Lung microvascular endothelial cell (primary cell): Measurements from ENCODE around the gene DMPK. TPM values are rescaled to one million over a fixed set of nuclear protein-coding genes. Genes with fewer than 3 reads are reported as not detected.
A peak's percentile ranks its signal among the peaks of the same experiment; 100 is the strongest.
"Not testable (repeated sequence)": the region's sequence is repeated elsewhere in the genome, so short reads cannot be mapped to it uniquely, and the experiment has no call there.

Experiments
- DNase-seq, 2 donors: peaks; one replicate each; pipeline versions ENCODE4 v3.0.0 to v3.0.0-alpha.2; 2010; ENCODE audit warnings: low read depth in 2 of 2
- total RNA-seq: library from RNA; depleted of rRNA; stranded (reverse); fragments of >200 nt; gene quantifications from 2 replicates; pipeline ENCODE4 v1.2.1, GENCODE V29; 2014

Gene DMPK
- total RNA-seq, 1 donor from 2014 or later: 7.7 TPM

- peak; percentile 99 to 100 for DNase-seq
Observed at GRCh38 chr19:45768984-45769782, 13.1 kb downstream of the DMPK start, which contains the start of gene SIX5. TSS of gene SIX5 (minus strand) at chr19:45769252. CDS start at chr19:45768844, 408 bp downstream.

DNA sequence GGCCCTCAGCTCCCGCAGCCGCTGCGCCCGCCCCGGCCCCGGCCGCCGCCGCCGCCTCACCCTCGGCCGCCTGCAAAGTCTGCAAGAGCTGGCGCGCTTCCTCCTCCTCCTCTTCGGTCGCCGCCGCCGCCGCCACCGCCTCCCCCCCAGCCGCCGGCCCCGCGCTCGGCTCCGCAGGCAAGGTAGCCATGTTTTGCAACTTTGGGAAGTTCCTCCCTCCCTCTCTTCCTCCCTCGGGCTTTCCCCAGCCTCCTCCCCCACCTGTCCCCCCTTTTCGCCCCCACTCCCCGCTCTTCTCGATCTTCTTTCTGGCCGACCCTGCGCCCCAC lies 13.7 kb downstream of the DMPK start:
- peak in 1 of 2 donors; percentile 53 for DNase-seq

GRCh38 chr19:45767881-45768654 lies 14.2 kb downstream of the DMPK start:
- peak; percentile 72 to 76 for DNase-seq

GRCh38 chr19:45767410-45767880 lies 14.8 kb downstream of the DMPK start:
- peak; percentile 58 to 61 for DNase-seq

DNA sequence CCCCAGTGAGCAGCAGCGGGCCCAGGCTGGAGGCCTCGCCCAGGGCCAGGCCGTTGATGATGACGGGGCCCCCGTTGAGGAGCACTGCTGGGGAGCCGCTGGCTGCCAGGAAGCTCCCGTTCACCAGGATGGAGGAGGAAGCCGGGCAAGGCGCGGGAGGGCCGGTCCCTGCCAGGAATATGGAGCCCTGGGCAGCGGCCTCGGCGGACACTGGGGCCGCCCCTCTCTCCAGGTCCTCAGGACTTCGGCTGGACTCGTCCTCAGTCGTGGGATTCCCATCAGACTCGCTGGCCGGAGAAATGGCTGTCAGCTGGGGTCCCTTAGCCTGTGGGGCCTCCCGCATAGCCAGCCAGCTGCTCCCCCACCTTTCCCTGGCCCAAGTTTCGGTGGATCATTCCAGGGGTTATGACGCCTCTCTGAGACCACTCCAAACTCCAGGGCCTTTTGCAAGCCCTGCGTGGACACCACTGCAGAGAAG lies 15.4 kb downstream of the DMPK start:
- DNase-seq: peak in 1 of 2 donors; percentile 30

GRCh38 chr19:45766296-45766868 lies 15.9 kb downstream of the DMPK start:
- no peak for DNase-seq

DNA sequence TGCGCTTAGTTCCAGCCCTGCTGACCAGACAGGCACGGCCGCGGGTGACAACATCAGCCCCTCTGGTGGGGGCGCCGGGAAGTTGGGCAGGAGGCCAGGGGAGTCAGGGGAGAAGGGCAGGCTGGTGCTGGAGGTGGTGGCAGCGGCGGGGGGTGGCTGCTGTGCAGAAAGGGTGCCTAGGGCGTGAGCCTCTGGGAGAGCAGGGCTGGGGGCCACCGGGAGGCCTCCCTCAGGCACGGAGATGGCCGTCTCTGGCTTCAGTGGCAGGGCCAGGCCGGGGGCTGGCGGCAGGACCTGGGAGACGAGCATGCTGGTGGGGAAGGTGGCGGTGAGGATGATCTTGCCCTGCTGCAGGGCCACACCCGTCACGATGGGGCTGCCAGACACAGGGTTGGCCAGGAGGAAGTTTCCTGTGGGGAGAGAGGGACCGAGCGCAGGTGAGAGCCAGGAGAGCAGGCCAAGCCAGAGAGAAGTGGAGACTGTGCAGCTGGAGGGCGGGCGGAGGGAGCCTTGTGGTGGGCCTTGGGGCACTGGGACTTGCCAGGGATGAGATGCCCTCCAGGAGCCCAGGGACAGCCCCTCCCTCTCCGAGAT lies 16.5 kb downstream of the DMPK start:
- DNase-seq: no peak

DNA sequence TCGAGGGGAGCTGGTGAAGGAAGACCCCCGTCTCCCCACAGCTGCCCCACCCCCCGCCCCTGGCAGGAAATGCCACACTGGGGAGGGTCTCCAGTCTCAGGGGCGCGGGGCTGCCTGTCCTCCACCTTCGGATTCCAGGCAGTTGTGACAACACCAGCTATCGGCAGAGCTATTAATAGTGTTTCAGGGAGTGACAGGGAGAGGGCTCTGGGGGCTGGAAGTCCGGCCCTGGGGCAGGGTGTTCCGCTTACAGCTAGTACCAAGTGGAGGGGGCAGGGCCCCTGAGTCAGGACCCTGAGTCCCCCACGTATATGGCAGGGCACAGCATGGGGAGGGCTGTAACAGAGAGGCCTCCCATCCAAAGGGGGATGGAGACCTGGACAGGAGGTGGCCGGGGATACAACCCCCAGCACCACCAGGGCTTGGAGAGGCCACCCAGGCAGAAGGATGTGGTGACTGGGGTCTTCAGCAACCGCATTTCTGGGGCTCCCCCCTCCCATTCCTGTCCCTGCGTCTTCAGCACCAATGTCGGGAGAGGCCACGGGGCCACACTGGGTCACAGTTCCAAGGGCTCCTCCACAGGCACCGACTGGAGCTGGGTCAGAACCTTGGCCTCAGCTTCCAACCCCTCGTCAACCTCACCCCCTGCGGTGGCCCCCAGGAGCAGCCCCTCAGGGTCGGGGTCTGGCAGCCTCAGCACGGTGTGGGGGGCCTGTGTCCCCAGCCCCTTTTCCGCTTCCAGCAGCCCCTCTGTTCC lies 17.2 kb downstream of the DMPK start:
- DNase-seq: no peak

- no peak for DNase-seq
Observed at GRCh38 chr19:45764475-45764874, 17.8 kb downstream of the DMPK start.

DNA sequence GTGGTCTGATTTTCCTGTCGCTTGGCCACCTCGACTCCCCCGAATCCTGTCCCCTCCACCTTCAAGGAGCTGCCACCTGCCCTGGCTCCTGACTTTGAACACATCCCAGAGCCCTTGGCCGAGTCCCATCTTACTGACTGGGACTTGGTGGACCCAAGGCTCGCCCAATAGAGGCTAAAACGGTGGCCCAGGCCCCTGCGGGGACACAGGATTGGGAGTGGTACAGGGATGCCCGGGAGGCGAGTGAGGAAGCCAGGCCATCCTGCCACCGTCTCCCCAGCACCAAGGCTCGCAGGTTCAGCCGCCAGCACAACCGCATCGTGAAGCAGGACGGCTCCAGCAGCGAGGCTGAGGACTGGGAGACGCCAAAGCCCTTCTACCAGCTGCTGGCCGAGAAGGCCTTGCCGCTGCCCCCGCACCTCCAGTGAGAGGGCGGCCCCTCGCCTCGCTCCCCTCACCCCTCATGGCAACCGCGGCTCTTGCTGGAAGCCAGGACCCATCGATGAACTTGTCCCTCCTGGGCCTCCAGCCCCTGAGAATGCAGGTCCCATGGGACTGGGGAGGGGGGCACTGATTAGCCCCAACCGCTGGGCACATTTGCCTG lies 18.5 kb downstream of the DMPK start:
- no peak for DNase-seq

DNA sequence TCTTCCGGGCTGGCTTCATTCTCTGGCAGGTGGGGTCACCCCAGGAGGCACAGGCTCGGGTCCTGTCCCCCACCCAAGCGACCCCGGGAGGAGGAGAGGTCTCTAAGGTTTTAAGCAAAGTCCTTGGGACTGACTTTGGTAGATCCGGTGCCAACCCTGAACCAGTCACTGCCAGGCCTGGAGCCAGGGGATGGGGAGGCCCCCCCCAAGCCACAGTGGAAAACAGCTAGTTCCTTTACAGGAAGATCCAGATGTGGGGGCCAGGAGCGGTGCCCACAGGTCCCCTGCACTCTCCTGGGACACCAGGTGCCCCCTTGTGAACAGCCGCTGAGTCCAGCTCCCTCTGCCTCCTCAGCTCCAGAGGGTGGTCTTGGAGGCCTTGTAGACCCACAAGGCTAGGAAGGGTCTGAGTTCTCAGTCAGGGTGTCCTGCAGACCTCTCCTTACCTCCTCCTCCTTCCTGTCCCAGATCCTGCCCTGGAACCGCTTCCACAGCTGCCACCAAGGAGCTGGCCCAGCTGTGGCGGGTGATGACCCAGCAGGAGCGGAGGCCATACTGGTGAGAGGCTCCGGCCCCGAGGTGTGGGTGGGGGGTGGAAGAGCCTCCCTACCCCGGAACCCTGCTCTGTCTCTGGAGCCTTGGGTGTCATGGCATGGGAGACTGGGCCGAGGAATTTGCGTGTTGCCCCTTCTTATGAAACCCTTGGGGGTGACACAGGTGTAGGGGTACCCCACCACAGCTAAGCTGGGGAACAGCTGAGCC lies 19.2 kb downstream of the DMPK start:
- DNase-seq: no peak

DNA sequence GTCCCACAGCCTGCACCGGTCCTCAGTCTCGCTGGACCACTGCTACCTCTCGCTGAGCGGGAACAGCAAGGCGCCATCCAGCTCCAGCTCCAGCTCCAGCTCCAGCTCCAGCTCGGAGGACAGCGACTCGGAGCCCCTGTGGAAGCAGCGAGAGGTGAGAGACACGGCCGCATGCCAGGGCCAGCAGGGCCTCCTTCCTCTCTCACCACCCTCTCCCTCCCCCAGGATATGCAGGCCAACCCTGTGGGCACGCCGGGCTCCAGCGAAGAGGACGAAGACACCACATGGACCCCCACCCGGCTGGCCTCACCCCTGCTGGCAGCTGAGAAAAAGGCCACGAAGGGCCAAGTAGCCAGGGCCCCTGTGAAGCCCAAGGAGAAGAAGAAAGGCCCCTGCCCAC lies 20.6 kb downstream of the DMPK start:
- DNase-seq: no peak

- DNase-seq: no peak
Observed at GRCh38 chr19:45758921-45759320, 23.4 kb downstream of the DMPK start.

DNA sequence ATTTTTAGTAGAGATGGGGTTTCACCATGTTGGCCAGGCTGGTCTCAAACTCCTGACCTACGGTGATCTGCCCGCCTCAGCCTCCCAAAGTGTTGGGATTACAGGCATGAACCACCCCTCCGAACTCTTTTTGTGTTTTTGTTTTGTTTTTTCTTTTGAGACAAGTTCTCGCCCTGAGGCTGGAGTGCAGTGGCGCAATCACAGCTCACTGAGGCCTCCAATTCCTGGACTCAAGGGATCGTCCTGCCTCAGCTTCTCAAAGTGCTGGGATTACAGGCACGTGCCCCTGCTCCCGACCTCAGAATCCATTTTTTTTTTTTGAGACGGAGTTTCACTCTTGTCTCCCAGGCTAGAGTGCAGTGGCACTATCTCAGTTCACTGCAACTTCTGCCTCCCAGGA lies 24.6 kb downstream of the DMPK start:
- DNase-seq: no peak

GRCh38 chr19:45754323-45754722 lies 28.0 kb downstream of the DMPK start:
- DNase-seq: no peak

GRCh38 chr19:45753548-45753947 lies 28.7 kb downstream of the DMPK start:
- DNase-seq: no peak

GRCh38 chr19:45752639-45753038 lies 29.7 kb downstream of the DMPK start:
- no peak for DNase-seq

DNA sequence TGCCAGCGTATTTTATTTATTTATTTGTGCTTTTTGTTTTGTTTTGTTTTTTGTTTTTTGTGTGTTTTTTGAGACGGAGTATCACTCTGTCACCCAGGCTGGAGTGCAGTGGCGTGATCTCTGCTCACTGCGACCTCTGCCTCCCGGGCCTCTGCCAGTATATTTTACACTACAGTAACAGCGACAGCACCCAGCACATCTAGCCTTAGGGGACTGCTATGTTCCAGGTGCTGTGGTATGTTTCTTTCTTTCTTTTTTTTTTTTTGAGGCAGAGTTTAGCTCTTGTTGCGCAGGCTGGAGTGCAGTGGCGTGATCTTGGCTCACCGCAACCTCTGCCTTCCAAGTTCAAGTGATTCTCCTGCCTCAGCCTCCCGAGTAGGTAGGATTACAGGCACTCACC lies 30.8 kb downstream of the DMPK start:
- not testable (repeated sequence) for DNase-seq

DNA sequence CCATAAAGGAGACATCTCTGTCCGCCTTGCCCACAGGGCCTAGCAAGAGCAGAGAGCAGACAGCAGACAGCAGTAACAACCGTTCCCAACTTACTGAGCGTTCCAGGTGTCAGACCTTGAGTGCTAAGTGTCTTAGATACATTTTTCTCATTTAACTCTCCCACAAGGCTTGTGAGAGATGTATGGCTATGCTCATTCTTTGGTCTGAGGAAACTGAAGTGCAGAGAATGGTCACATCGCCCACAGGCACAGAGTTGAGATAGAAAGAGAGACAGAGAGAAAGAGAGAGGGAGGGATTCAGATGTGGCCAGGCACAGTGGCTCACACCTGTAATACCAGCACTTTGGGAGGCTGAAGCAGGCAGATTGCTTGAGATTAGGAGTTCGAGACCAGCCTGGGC lies 34.8 kb downstream of the DMPK start:
- DNase-seq: no peak

- no peak for DNase-seq
Observed at GRCh38 chr19:45746866-45747265, 35.4 kb downstream of the DMPK start.
